HepG2 (cell line): Measurements from ENCODE around the gene RNF213. TPM values are rescaled to one million over a fixed set of nuclear protein-coding genes. Genes with fewer than 3 reads are reported as not detected.

Experiments
- AKNA ChIP-seq: sonication (generic); formaldehyde crosslinking; IDR thresholded peaks from 2 replicates; pipeline ENCODE4 v1.4.0; 2020; ENCODE audit warnings: missing genetic modification reagents, borderline replicate concordance
- HDAC2 ChIP-seq: sonication (generic); formaldehyde crosslinking; IDR thresholded peaks from 2 replicates; pipeline ENCODE4 v1.4.0; 2020; ENCODE audit warnings: missing genetic modification reagents
- HMGA1 ChIP-seq: sonication (generic); formaldehyde crosslinking; conservative IDR thresholded peaks from 2 replicates; pipeline ENCODE4 v1.4.0; 2020; ENCODE audit warnings: missing genetic modification reagents
- HNRNPK ChIP-seq: fragments of 200-400 bp; formaldehyde crosslinking; IDR thresholded peaks from 2 replicates; pipeline ENCODE4 v1.6.1; 2018; ENCODE audit warnings: low read length, low read depth, moderate library complexity, mild to moderate bottlenecking; ENCODE audit not compliant: poor library complexity, severe bottlenecking
- MXD4 ChIP-seq: IDR thresholded peaks from 2 replicates; pipeline ENCODE4 v1.6.1; 2016; ENCODE audit warnings: mild to moderate bottlenecking, missing biosample characterization, missing genetic modification reagents
- NFYC ChIP-seq: IDR thresholded peaks from 2 replicates; pipeline ENCODE4 v1.6.1; 2016; ENCODE audit warnings: missing genetic modification reagents, missing compliant biosample characterization
- NKX3-1 ChIP-seq: sonication (generic); formaldehyde crosslinking; IDR thresholded peaks from 2 replicates; pipeline ENCODE4 v1.5.0; 2020; ENCODE audit warnings: missing genetic modification reagents
- PAF1 ChIP-seq: IDR thresholded peaks from 2 replicates; pipeline ENCODE4 v1.6.1; 2016; ENCODE audit warnings: missing genetic modification reagents, missing compliant biosample characterization
- PHF8 ChIP-seq: sonication (generic); formaldehyde crosslinking; IDR thresholded peaks from 2 replicates; pipeline ENCODE4 v1.5.0; 2020; ENCODE audit warnings: missing genetic modification reagents
- SMAD1 ChIP-seq: sonication (generic); formaldehyde crosslinking; IDR thresholded peaks from 2 replicates; pipeline ENCODE4 v1.4.0; 2020; ENCODE audit warnings: missing genetic modification reagents, low read depth, mild to moderate bottlenecking, borderline replicate concordance
- SOX6 ChIP-seq, 2 experiments: fragments of 450-650 bp in 1 of 2; sonication (generic) in 1 of 2; formaldehyde crosslinking in 1 of 2; IDR thresholded peaks; 2 replicates each; pipeline versions ENCODE4 v1.4.0 to v1.6.1; 2017 to 2020; ENCODE audit warnings: antibody characterized with exemption in 1 of 2, mild to moderate bottlenecking in 1 of 2, missing genetic modification reagents in 1 of 2
- THYN1 ChIP-seq: sonication (generic); formaldehyde crosslinking; IDR thresholded peaks from 2 replicates; pipeline ENCODE4 v1.8.1; 2023; ENCODE audit warnings: low read depth, mild to moderate bottlenecking, moderate library complexity, missing genetic modification reagents, borderline replicate concordance
- ZBTB38 ChIP-seq: sonication (generic); formaldehyde crosslinking; IDR thresholded peaks from 2 replicates; pipeline ENCODE4 v1.5.1; 2020; ENCODE audit warnings: mild to moderate bottlenecking, missing genetic modification reagents
- ZEB1 ChIP-seq: IDR thresholded peaks from 2 replicates; pipeline ENCODE4 v1.6.1; 2012; ENCODE audit warnings: mild to moderate bottlenecking, low read depth, inconsistent platforms; ENCODE audit not compliant: insufficient replicate concordance
- ZFP36L2 ChIP-seq: sonication (generic); formaldehyde crosslinking; IDR thresholded peaks from 2 replicates; pipeline ENCODE4 v1.4.0; 2020; ENCODE audit warnings: missing genetic modification reagents
- ZNF12 ChIP-seq: sonication (generic); formaldehyde crosslinking; IDR thresholded peaks from 2 replicates; pipeline ENCODE4 v1.5.0; 2020; ENCODE audit warnings: missing genetic modification reagents
- ZNF263 ChIP-seq: sonication (generic); formaldehyde crosslinking; IDR thresholded peaks from 2 replicates; pipeline ENCODE4 v1.4.0; 2020; ENCODE audit warnings: missing genetic modification reagents
- ZNF326 ChIP-seq: sonication (generic); formaldehyde crosslinking; IDR thresholded peaks from 2 replicates; pipeline ENCODE4 v1.4.0; 2020; ENCODE audit warnings: missing genetic modification reagents, borderline replicate concordance
- ZNF460 ChIP-seq: sonication (generic); formaldehyde crosslinking; IDR thresholded peaks from 2 replicates; pipeline ENCODE4 v1.5.1; 2020; ENCODE audit warnings: missing genetic modification reagents, mild to moderate bottlenecking, borderline replicate concordance
- ZNF543 ChIP-seq: sonication (generic); formaldehyde crosslinking; IDR thresholded peaks from 2 replicates; pipeline ENCODE4 v1.4.0; 2020; ENCODE audit warnings: mild to moderate bottlenecking, missing genetic modification reagents
- ZNF547 ChIP-seq: sonication (generic); formaldehyde crosslinking; IDR thresholded peaks from 2 replicates; pipeline ENCODE4 v1.5.1; 2020; ENCODE audit warnings: mild to moderate bottlenecking, missing genetic modification reagents
- ZNF556 ChIP-seq: sonication (generic); formaldehyde crosslinking; IDR thresholded peaks from 2 replicates; pipeline ENCODE4 v1.4.0; 2020; ENCODE audit warnings: mild to moderate bottlenecking, missing genetic modification reagents, borderline replicate concordance
- ZNF577 ChIP-seq: sonication (generic); formaldehyde crosslinking; IDR thresholded peaks from 2 replicates; pipeline ENCODE4 v1.4.0; 2020; ENCODE audit warnings: mild to moderate bottlenecking, low read depth, missing genetic modification reagents, borderline replicate concordance
- ZNF644 ChIP-seq: IDR thresholded peaks from 2 replicates; pipeline ENCODE4 v1.6.1; 2016; ENCODE audit warnings: low read depth
- ZNF672 ChIP-seq: sonication (generic); formaldehyde crosslinking; IDR thresholded peaks from 2 replicates; pipeline ENCODE4 v1.8.1; 2022; ENCODE audit warnings: missing genetic modification reagents
- ZSCAN25 ChIP-seq: sonication (generic); formaldehyde crosslinking; IDR thresholded peaks from 2 replicates; pipeline ENCODE4 v1.8.0; 2022; ENCODE audit warnings: mild to moderate bottlenecking, missing genetic modification reagents
- polyA plus RNA-seq, 8 experiments: library from polyadenylated mRNA; depleted of rRNA in 3 of 8; stranded (reverse) in 7 of 8; unstranded in 1 of 8; fragments of >200 nt; fragmentation: Illumina TruSeq in 4 of 8; extraction: Trizol in 4 of 8; gene quantifications; 2 replicates each; pipeline versions ENCODE4 v1.2.1 to v1.2.3, GENCODE V29; 2011 to 2016; ENCODE audit warnings: low read depth in 4 of 8, missing spikeins in 1 of 8, mixed read lengths in 1 of 8; ENCODE audit not compliant: insufficient read depth in 1 of 8
- total RNA-seq, 5 experiments: library from RNA; depleted of rRNA; stranded (reverse); fragments of >200 nt; fragmentation: Illumina TruSeq; extraction: Trizol; gene quantifications; 2 replicates each; pipeline ENCODE4 v1.2.3, GENCODE V29; 2016; ENCODE audit warnings: low read depth in 1 of 5
- TF ChIP-seq, protein P1 (sequence below): conservative IDR thresholded peaks from 2 replicates; pipeline ENCODE4 v1.6.1; 2018; ENCODE audit warnings: missing genetic modification reagents

Gene RNF213
- total and polyA plus RNA-seq, 2 of the 13 experiments (the other 11 are each of a cell fraction or from before 2014, with no cell fraction given), result 38.6 to 38.7 TPM

- TF ChIP-seq THYN1, result no peak
- TF ChIP-seq NFYC (CRISPR knock-in tag), result no peak
- no peak for TF ChIP-seq ZNF326 (CRISPR knock-in tag)
- no peak for TF ChIP-seq ZEB1
- TF ChIP-seq ZNF672 (CRISPR knock-in tag), result no peak
- TF ChIP-seq SMAD1 (CRISPR knock-in tag), result 0 out of 2 replicates have a peak, but pooled peaks have one; percentile 56
- TF ChIP-seq ZNF547 (CRISPR knock-in tag), result no peak
- TF ChIP-seq ZNF577, result no peak
- peak; percentile 92 for TF ChIP-seq HNRNPK
- no peak for TF ChIP-seq SOX6 (IDR thresholded peaks at IDR 0.05)
- peak; percentile 48; the same call in 1 of the 2 replicates for TF ChIP-seq SOX6 (CRISPR knock-in tag; IDR thresholded peaks at IDR 0.05)
- TF ChIP-seq, protein P1, sequence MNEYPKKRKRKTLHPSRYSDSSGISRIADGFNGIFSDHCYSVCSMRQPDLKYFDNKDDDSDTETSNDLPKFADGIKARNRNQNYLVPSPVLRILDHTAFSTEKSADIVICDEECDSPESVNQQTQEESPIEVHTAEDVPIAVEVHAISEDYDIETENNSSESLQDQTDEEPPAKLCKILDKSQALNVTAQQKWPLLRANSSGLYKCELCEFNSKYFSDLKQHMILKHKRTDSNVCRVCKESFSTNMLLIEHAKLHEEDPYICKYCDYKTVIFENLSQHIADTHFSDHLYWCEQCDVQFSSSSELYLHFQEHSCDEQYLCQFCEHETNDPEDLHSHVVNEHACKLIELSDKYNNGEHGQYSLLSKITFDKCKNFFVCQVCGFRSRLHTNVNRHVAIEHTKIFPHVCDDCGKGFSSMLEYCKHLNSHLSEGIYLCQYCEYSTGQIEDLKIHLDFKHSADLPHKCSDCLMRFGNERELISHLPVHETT (CRISPR knock-in tag), result no peak
- TF ChIP-seq MXD4 (CRISPR knock-in tag), result no peak
- peak; percentile 49 for TF ChIP-seq HDAC2 (CRISPR knock-in tag)
- no peak for TF ChIP-seq PAF1 (CRISPR knock-in tag)
- no peak for TF ChIP-seq ZNF12 (CRISPR knock-in tag)
- TF ChIP-seq ZNF460 (CRISPR knock-in tag), result no peak
- no peak for TF ChIP-seq AKNA (CRISPR knock-in tag)
- peak; percentile 64 for TF ChIP-seq ZBTB38 (CRISPR knock-in tag)
- no peak for TF ChIP-seq ZNF556
- TF ChIP-seq ZSCAN25 (CRISPR knock-in tag), result no peak
- TF ChIP-seq HMGA1, result no peak
- no peak for TF ChIP-seq ZNF543 (CRISPR knock-in tag)
- TF ChIP-seq ZNF644, result no peak
- TF ChIP-seq ZFP36L2 (CRISPR knock-in tag), result no peak
- no peak for TF ChIP-seq NKX3-1 (CRISPR knock-in tag)
- TF ChIP-seq ZNF263, result peak; percentile 53; the same call in 1 of the 2 replicates
- no peak for TF ChIP-seq PHF8 (CRISPR knock-in tag)
Measured at GRCh38 chr17:80426671-80427326, 166.1 kb downstream of the RNF213 start (continued).
